ENCODE data around the gene ARHGAP25. TPM values are rescaled to one million over a fixed set of nuclear protein-coding genes. Genes with fewer than 3 reads are reported as not detected.

The ARHGAP25 gene
- total and polyA plus RNA-seq, 4 donors, result 3.5 to 7.0 (median 5.3) TPM

GRCh38 chr2:68837861-68838341 is 103.3 kb downstream of the ARHGAP25 start:
- H3K9me3 ChIP-seq (ENCODE audit: control insufficient read depth in 4 of 4, low read length in 3 of 4), result no peaks in the 10 kb centered on the region

GRCh38 chr2:68838641-68839040 is 104.0 kb downstream of the ARHGAP25 start:
- H3K27me3 ChIP-seq (ENCODE audit: control insufficient read depth in 4 of 4, insufficient read depth in 4 of 4, low read length in 3 of 4), result no peaks in the 10 kb centered on the region
- H3K4me1 ChIP-seq (ENCODE audit: control insufficient read depth in 4 of 4, insufficient read depth in 4 of 4, low read length in 3 of 4), result no peaks in the 10 kb centered on the region
- H3K9ac ChIP-seq (ENCODE audit: low read depth in 1 of 2, low read length in 2 of 2), result no peak overlapping the region
- no peak overlapping the region for H3K4me3 ChIP-seq (ENCODE audit: low read depth in 1 of 3, low read length in 3 of 3)
- 89% methylated on average over 10 of the region's 10 CpGs for WGBS
- no peak overlapping the region for H3K27ac ChIP-seq (ENCODE audit: low read depth in 1 of 2, low read length in 2 of 2)
- H3K9me3 ChIP-seq (ENCODE audit: control insufficient read depth in 4 of 4, low read length in 3 of 4), result no peaks in the 10 kb centered on the region
- DNase-seq (ENCODE audit: low spot score), result no peak
- H3K36me3 ChIP-seq (ENCODE audit: control insufficient read depth in 4 of 4, insufficient read depth in 3 of 4, low read depth in 1 of 4, low read length in 3 of 4), result no peaks in the 10 kb centered on the region
- TF ChIP-seq RXRA (IDR thresholded peaks at IDR 0.05) (no peak), RAD21 (IDR thresholded peaks at IDR 0.05) (no peak), FOXA2 (IDR thresholded peaks at IDR 0.05) (no peak), HNF4G (IDR thresholded peaks at IDR 0.05) (no peak), JUND (IDR thresholded peaks at IDR 0.05) (no peak), NR2F2 (IDR thresholded peaks at IDR 0.05) (no peak), EGR1 (IDR thresholded peaks at IDR 0.05; ENCODE audit: low read depth in 2 of 2) (no peak), HNF4A (conservative IDR thresholded peaks at IDR 0.05) (no peak), YY1 (IDR thresholded peaks at IDR 0.05) (no peak), MAX (IDR thresholded peaks at IDR 0.05) (no peak), SP1 (IDR thresholded peaks at IDR 0.05) (no peak), GABPA (IDR thresholded peaks at IDR 0.05 in 1 of 2, conservative IDR thresholded peaks at IDR 0.05 in 1 of 2) (no peak), TAF1 (conservative IDR thresholded peaks at IDR 0.05) (no peak), FOXA1 (IDR thresholded peaks at IDR 0.05) (no peak), ATF3 (IDR thresholded peaks at IDR 0.05) (no peak)
- TF ChIP-seq, protein P1, sequence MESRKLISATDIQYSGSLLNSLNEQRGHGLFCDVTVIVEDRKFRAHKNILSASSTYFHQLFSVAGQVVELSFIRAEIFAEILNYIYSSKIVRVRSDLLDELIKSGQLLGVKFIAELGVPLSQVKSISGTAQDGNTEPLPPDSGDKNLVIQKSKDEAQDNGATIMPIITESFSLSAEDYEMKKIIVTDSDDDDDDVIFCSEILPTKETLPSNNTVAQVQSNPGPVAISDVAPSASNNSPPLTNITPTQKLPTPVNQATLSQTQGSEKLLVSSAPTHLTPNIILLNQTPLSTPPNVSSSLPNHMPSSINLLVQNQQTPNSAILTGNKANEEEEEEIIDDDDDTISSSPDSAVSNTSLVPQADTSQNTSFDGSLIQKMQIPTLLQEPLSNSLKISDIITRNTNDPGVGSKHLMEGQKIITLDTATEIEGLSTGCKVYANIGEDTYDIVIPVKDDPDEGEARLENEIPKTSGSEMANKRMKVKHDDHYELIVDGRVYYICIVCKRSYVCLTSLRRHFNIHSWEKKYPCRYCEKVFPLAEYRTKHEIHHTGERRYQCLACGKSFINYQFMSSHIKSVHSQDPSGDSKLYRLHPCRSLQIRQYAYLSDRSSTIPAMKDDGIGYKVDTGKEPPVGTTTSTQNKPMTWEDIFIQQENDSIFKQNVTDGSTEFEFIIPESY (IDR thresholded peaks at IDR 0.05), result no peak

More at GRCh38 chr2:68837861-68838341, 103.3 kb downstream of the ARHGAP25 start:
- no peak for DNase-seq (ENCODE audit: low spot score)
- Histone ChIP-seq H3K27ac (ENCODE audit: low read depth in 1 of 2, low read length in 2 of 2) (no peak overlapping the region), H3K4me3 (ENCODE audit: low read depth in 1 of 3, low read length in 3 of 3) (no peak overlapping the region), H3K9ac (ENCODE audit: low read depth in 1 of 2, low read length in 2 of 2) (no peak overlapping the region), H3K27me3 (ENCODE audit: control insufficient read depth in 4 of 4, insufficient read depth in 4 of 4, low read length in 3 of 4) (no peaks in the 10 kb centered on the region), H3K4me1 (ENCODE audit: control insufficient read depth in 4 of 4, insufficient read depth in 4 of 4, low read length in 3 of 4) (no peaks in the 10 kb centered on the region), H3K36me3 (ENCODE audit: control insufficient read depth in 4 of 4, insufficient read depth in 3 of 4, low read depth in 1 of 4, low read length in 3 of 4) (no peaks in the 10 kb centered on the region)
- 89% methylated on average over 3 of the region's 3 CpGs for WGBS
- TF ChIP-seq YY1 (IDR thresholded peaks at IDR 0.05), result no peak
- TF ChIP-seq FOXA1 (IDR thresholded peaks at IDR 0.05), result no peak

GRCh38 chr2:68839260-68839833 is 104.7 kb downstream of the ARHGAP25 start:
- Histone ChIP-seq H3K9me3 (ENCODE audit: control insufficient read depth in 4 of 4, low read length in 3 of 4) (no peaks in the 10 kb centered on the region), H3K9ac (ENCODE audit: low read depth in 1 of 2, low read length in 2 of 2) (no peak overlapping the region), H3K36me3 (ENCODE audit: control insufficient read depth in 4 of 4, insufficient read depth in 3 of 4, low read depth in 1 of 4, low read length in 3 of 4) (no peaks in the 10 kb centered on the region), H3K27ac (ENCODE audit: low read depth in 1 of 2, low read length in 2 of 2) (no peak overlapping the region), H3K4me3 (ENCODE audit: low read depth in 1 of 3, low read length in 3 of 3) (no peak overlapping the region), H3K27me3 (ENCODE audit: control insufficient read depth in 4 of 4, insufficient read depth in 4 of 4, low read length in 3 of 4) (no peaks in the 10 kb centered on the region), H3K4me1 (ENCODE audit: control insufficient read depth in 4 of 4, insufficient read depth in 4 of 4, low read length in 3 of 4) (no peaks in the 10 kb centered on the region)
- WGBS, result 89% methylated on average over 2 of the region's 2 CpGs
- no peak for DNase-seq (ENCODE audit: low spot score)
- TF ChIP-seq RAD21 (IDR thresholded peaks at IDR 0.05) (peak; percentile 79 to 87), HNF4A (conservative IDR thresholded peaks at IDR 0.05) (no peak), ATF3 (IDR thresholded peaks at IDR 0.05) (no peak), NR2F2 (IDR thresholded peaks at IDR 0.05) (no peak), YY1 (IDR thresholded peaks at IDR 0.05) (no peak), HNF4G (IDR thresholded peaks at IDR 0.05) (no peak), SP1 (IDR thresholded peaks at IDR 0.05) (no peak), GABPA (IDR thresholded peaks at IDR 0.05 in 1 of 2, conservative IDR thresholded peaks at IDR 0.05 in 1 of 2) (no peak)
- TF ChIP-seq, protein P2, sequence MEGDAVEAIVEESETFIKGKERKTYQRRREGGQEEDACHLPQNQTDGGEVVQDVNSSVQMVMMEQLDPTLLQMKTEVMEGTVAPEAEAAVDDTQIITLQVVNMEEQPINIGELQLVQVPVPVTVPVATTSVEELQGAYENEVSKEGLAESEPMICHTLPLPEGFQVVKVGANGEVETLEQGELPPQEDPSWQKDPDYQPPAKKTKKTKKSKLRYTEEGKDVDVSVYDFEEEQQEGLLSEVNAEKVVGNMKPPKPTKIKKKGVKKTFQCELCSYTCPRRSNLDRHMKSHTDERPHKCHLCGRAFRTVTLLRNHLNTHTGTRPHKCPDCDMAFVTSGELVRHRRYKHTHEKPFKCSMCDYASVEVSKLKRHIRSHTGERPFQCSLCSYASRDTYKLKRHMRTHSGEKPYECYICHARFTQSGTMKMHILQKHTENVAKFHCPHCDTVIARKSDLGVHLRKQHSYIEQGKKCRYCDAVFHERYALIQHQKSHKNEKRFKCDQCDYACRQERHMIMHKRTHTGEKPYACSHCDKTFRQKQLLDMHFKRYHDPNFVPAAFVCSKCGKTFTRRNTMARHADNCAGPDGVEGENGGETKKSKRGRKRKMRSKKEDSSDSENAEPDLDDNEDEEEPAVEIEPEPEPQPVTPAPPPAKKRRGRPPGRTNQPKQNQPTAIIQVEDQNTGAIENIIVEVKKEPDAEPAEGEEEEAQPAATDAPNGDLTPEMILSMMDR (IDR thresholded peaks at IDR 0.05; ENCODE audit: low read depth, low read length, missing input control), result peak; percentile 65
